H9 (cell line): Measurements from ENCODE around the gene OR2B2. TPM values are rescaled to one million over a fixed set of nuclear protein-coding genes. Genes with fewer than 3 reads are reported as not detected.

Source experiments
- DNase-seq: peaks from one replicate; pipeline ENCODE4 v3.0.0-alpha.2; 2017
- H2AFZ ChIP-seq: one replicate; pipeline ENCODE4 v1.6.1; 2013; ENCODE audit warnings: mild to moderate bottlenecking, low read length, control low read depth, moderate library complexity
- H2AK5ac ChIP-seq: 2 replicates; pipeline ENCODE4 v1.6.1; 2013; ENCODE audit warnings: low read length, control low read depth, mixed read lengths; ENCODE audit not compliant: insufficient read length
- H2BK120ac ChIP-seq: one replicate; pipeline ENCODE4 v1.6.1; 2013; ENCODE audit warnings: low read depth, mild to moderate bottlenecking, low read length, control low read depth, inconsistent platforms; ENCODE audit not compliant: poor library complexity, severe bottlenecking
- H2BK12ac ChIP-seq: 2 replicates; pipeline ENCODE4 v1.6.1; 2013; ENCODE audit warnings: low read length, control low read depth, mixed read lengths, low read depth; ENCODE audit not compliant: insufficient read length
- H2BK15ac ChIP-seq: 2 replicates; pipeline ENCODE4 v1.6.1; 2013; ENCODE audit warnings: low read depth, low read length, control low read depth
- H2BK20ac ChIP-seq: one replicate; pipeline ENCODE4 v1.6.1; 2013; ENCODE audit warnings: low read depth, mild to moderate bottlenecking, low read length, control low read depth, inconsistent platforms; ENCODE audit not compliant: poor library complexity, severe bottlenecking
- H2BK5ac ChIP-seq: 2 replicates; pipeline ENCODE4 v1.6.1; 2013; ENCODE audit warnings: low read length, control low read depth, mixed read lengths; ENCODE audit not compliant: insufficient read length
- H3K14ac ChIP-seq: 2 replicates; pipeline ENCODE4 v1.6.1; 2013; ENCODE audit warnings: low read length, control low read depth; ENCODE audit not compliant: insufficient read depth
- H3K18ac ChIP-seq: 2 replicates; pipeline ENCODE4 v1.6.1; 2013; ENCODE audit warnings: low read depth, mild to moderate bottlenecking, mixed read lengths, low read length, control low read depth; ENCODE audit not compliant: insufficient read length
- H3K23ac ChIP-seq: 2 replicates; pipeline ENCODE4 v1.6.1; 2013; ENCODE audit warnings: low read length, control low read depth, mixed read lengths, low read depth; ENCODE audit not compliant: insufficient read length
- H3K23me2 ChIP-seq: 2 replicates; pipeline ENCODE4 v1.6.1; 2013; ENCODE audit warnings: low read depth, mild to moderate bottlenecking, mixed read lengths, low read length, control low read depth; ENCODE audit not compliant: insufficient read length, poor library complexity, severe bottlenecking
- H3K27ac ChIP-seq: 2 replicates; pipeline ENCODE4 v1.5.1; 2013; ENCODE audit warnings: low read length, control low read depth, mixed read lengths, low read depth; ENCODE audit not compliant: insufficient read length
- H3K27me3 ChIP-seq: 2 replicates; pipeline ENCODE4 v1.6.1; 2013; ENCODE audit warnings: low read length, control low read depth, inconsistent platforms; ENCODE audit not compliant: insufficient read depth
- H3K4ac ChIP-seq: 2 replicates; pipeline ENCODE4 v1.6.1; 2013; ENCODE audit warnings: low read depth, mild to moderate bottlenecking, control low read depth, inconsistent platforms, low read length, moderate library complexity
- H3K4me1 ChIP-seq: 2 replicates; pipeline ENCODE4 v1.6.1; 2013; ENCODE audit warnings: low read length, control low read depth, inconsistent platforms; ENCODE audit not compliant: insufficient read depth
- H3K4me2 ChIP-seq: 2 replicates; pipeline ENCODE4 v1.6.1; 2013; ENCODE audit warnings: low read length, control low read depth, mixed read lengths; ENCODE audit not compliant: insufficient read length, insufficient read depth
- H3K56ac ChIP-seq: 2 replicates; pipeline ENCODE4 v1.6.1; 2013; ENCODE audit warnings: low read depth, mild to moderate bottlenecking, mixed read lengths, low read length, control low read depth; ENCODE audit not compliant: insufficient read length
- H3K79me1 ChIP-seq: 2 replicates; pipeline ENCODE4 v1.6.1; 2013; ENCODE audit warnings: low read depth, mild to moderate bottlenecking, moderate library complexity, low read length, control low read depth, inconsistent platforms; ENCODE audit not compliant: insufficient read depth, poor library complexity, severe bottlenecking
- H3K79me2 ChIP-seq: 2 replicates; pipeline ENCODE4 v1.6.1; 2013; ENCODE audit warnings: low read length, control low read depth, inconsistent platforms; ENCODE audit not compliant: insufficient read depth
- H3K9ac ChIP-seq: 2 replicates; pipeline ENCODE4 v1.6.1; 2013; ENCODE audit warnings: low read length, control low read depth, mixed read lengths; ENCODE audit not compliant: insufficient read length; ENCODE audit errors: extremely low read depth
- H3K9me3 ChIP-seq: one replicate; pipeline ENCODE4 v1.6.1; 2013; ENCODE audit warnings: low read depth, low read length, inconsistent platforms; ENCODE audit not compliant: control insufficient read depth
- H3T11ph ChIP-seq: one replicate; pipeline ENCODE4 v1.6.1; 2013; ENCODE audit warnings: mild to moderate bottlenecking, low read length, control low read depth, inconsistent platforms
- H4K20me1 ChIP-seq: one replicate; pipeline ENCODE4 v1.6.1; 2013; ENCODE audit not compliant: control insufficient read depth, insufficient read length, insufficient read depth
- H4K5ac ChIP-seq: 2 replicates; pipeline ENCODE4 v1.6.1; 2013; ENCODE audit warnings: low read depth, mild to moderate bottlenecking, mixed read lengths, low read length, control low read depth; ENCODE audit not compliant: insufficient read length
- H4K8ac ChIP-seq: replicated peaks from 2 replicates; pipeline ENCODE4 v1.6.1; 2013; ENCODE audit warnings: low read length, control low read depth, mixed read lengths, low read depth; ENCODE audit not compliant: insufficient read length
- H4K91ac ChIP-seq: 2 replicates; pipeline ENCODE4 v1.6.1; 2013; ENCODE audit warnings: low read depth, mild to moderate bottlenecking, moderate library complexity, mixed read lengths, low read length, control low read depth; ENCODE audit not compliant: insufficient read length
- H3K27ac Mint-ChIP-seq, 3 experiments: 2 replicates in 2 of 3; 3 replicates in 1 of 3; pipeline ENCODE4 v1.8.0; 2020 to 2021; ENCODE audit warnings: mixed read lengths in 3 of 3, mild to moderate bottlenecking in 1 of 3, moderate library complexity in 1 of 3
- H3K27me3 Mint-ChIP-seq: 2 replicates; pipeline ENCODE4 v1.8.0; 2021; ENCODE audit warnings: low read depth, mild to moderate bottlenecking, moderate library complexity, mixed read lengths
- H3K36me3 Mint-ChIP-seq, 3 experiments: 2 replicates in 2 of 3; 3 replicates in 1 of 3; pipeline ENCODE4 v1.8.0; 2020 to 2021; ENCODE audit warnings: low read depth in 3 of 3, mixed read lengths in 3 of 3; ENCODE audit not compliant: insufficient read depth in 1 of 3
- H3K4me1 Mint-ChIP-seq, 2 experiments: 2 replicates each; pipeline ENCODE4 v1.8.0; 2020; ENCODE audit warnings: mixed read lengths in 2 of 2
- H3K4me3 Mint-ChIP-seq, 2 experiments: 2 replicates in 1 of 2; 3 replicates in 1 of 2; pipeline ENCODE4 v1.8.0; 2020 to 2021; ENCODE audit warnings: mild to moderate bottlenecking in 2 of 2, mixed read lengths in 2 of 2, moderate library complexity in 1 of 2
- H3K9me3 Mint-ChIP-seq, 2 experiments: 2 replicates in 1 of 2; 3 replicates in 1 of 2; pipeline ENCODE4 v1.8.0; 2020; ENCODE audit warnings: mild to moderate bottlenecking in 2 of 2, mixed read lengths in 2 of 2, moderate library complexity in 1 of 2
- CTCF ChIP-seq: fragments of 200-600 bp; sonication (generic); conservative IDR thresholded peaks from 3 replicates; pipeline ENCODE4 v1.8.0; 2021; ENCODE audit warnings: antibody characterized with exemption, mild to moderate bottlenecking
- WGBS: extraction: QIAGEN DNeasy Blood & Tissue Kit; methylation state at CpG from one replicate; pipeline ENCODE4 v1.1.7; 2013; ENCODE audit warnings: missing lambda C conversion rate, low lambda C conversion rate, mixed read lengths; ENCODE audit not compliant: insufficient read length; ENCODE audit errors: extremely low coverage; 5-methylcytosine and 5-hydroxymethylcytosine counted together
- total RNA-seq: library from RNA; stranded (reverse); gene quantifications from 2 replicates; pipeline ENCODE4 v1.2.1, GENCODE V29; 2021

OR2B2 gene
- total RNA-seq, 1 experiment from 2014 or later = not detected

- Histone ChIP-seq H4K5ac (no peak overlapping the region), H3K79me2 (no peaks in the 10 kb centered on the region), H3K4me2 (peak overlapping the region; percentile 13), H3K27me3 (no peaks in the 10 kb centered on the region), H3K23ac (no peak overlapping the region), H4K20me1 (no peaks in the 10 kb centered on the region), H3K27ac (peak overlapping the region; percentile 81), H4K8ac (no peak overlapping the region), H3K56ac (no peak overlapping the region), H2BK120ac (no peak overlapping the region), H3K23me2 (peaks cover 10% of the 10 kb centered on the region), H3K4ac (no peak overlapping the region), H4K91ac (no peak overlapping the region), H3K18ac (no peak overlapping the region), H3T11ph (no peak overlapping the region), H2BK20ac (no peak overlapping the region), H2AFZ (no peak overlapping the region), H3K14ac (no peak overlapping the region), H2BK15ac (no peak overlapping the region), H3K79me1 (no peaks in the 10 kb centered on the region), H3K9ac (no peak overlapping the region), H2BK5ac (no peak overlapping the region), H3K9me3 (no peaks in the 10 kb centered on the region), H2BK12ac (no peak overlapping the region), H3K4me1 (peaks cover 5% of the 10 kb centered on the region), H2AK5ac (no peak overlapping the region)
- DNase-seq = peak; percentile 44
- H3K27me3 Mint-ChIP-seq = peaks cover 9% of the 10 kb centered on the region; the same call in 1 of the 2 replicates
- TF ChIP-seq CTCF = no peak
- peaks cover 37 to 38% of the 10 kb centered on the region in 2 experiments for H3K4me1 Mint-ChIP-seq
- peaks cover 0 to 3% (median 3%) of the 10 kb centered on the region in 3 experiments; a peak in 3 of 7 replicates for H3K36me3 Mint-ChIP-seq
- no peak overlapping the region; a peak in 4 of 5 replicates for H3K4me3 Mint-ChIP-seq
- WGBS = no CpG with 5 or more reads among the region's 2 CpGs
- peaks cover 0 to 3% of the 10 kb centered on the region in 2 experiments; a peak in 1 of 5 replicates for H3K9me3 Mint-ChIP-seq
- peak overlapping the region; percentile 95 to 100 (median 98); a peak in 6 of 7 replicates for H3K27ac Mint-ChIP-seq
These were observed 23.6 kb downstream of the OR2B2 start for GRCh38 chr6:27888566-27888965.
